Measurements from ENCODE around the gene GPR15. TPM values are rescaled to one million over a fixed set of nuclear protein-coding genes. Genes with fewer than 3 reads are reported as not detected.

Gene GPR15
- total RNA-seq, 5 donors from 2014 or later (not counting 1 experiment from before 2014, with no cell fraction given), result 5.7 to 69.9 (median 24.7) TPM

- POLR2A ChIA-PET, result interaction anchor here in 1 of 2 donors (0.6 kb wide), 1 partner anchor 64 kb away, joined by 6 read pairs; no protein-coding TSS in a partner anchor
- CTCF ChIA-PET, result interaction anchor here in 1 of 2 donors (0.7 kb wide), 1 partner anchor 96 kb away, joined by 3 read pairs; no protein-coding TSS in a partner anchor
Observed at GRCh38 chr3:98501863-98502576, 29.8 kb upstream of the GPR15 start.

GRCh38 chr3:98504539-98504938 is 27.2 kb upstream of the GPR15 start:
- ChIA-PET CTCF (no interaction called here), POLR2A (no interaction called here)
- ATAC-seq (replicated peaks in 1 of 4) (no peak), DNase-seq (no peak)
- H3K4me1 Mint-ChIP-seq, result peaks cover 0 to 15% (median 8%) of the 10 kb centered on the region in 3 donors
- Histone ChIP-seq H3K9me3 (no peaks in the 10 kb centered on the region), H3K4me3 (ENCODE audit: control insufficient read depth in 1 of 2, extremely low read depth in 1 of 2, low read length in 1 of 2) (no peak overlapping the region), H3K4me1 (ENCODE audit: control insufficient read depth in 1 of 2, extremely low read depth in 1 of 2, insufficient read depth in 2 of 2, low read length in 2 of 2) (no peaks in the 10 kb centered on the region), H3K36me3 (ENCODE audit: control insufficient read depth in 2 of 2, extremely low read depth in 1 of 2, insufficient read depth in 1 of 2, low read length in 1 of 2) (no peaks in the 10 kb centered on the region), H3K27me3 (replicated peaks in 1 of 2; ENCODE audit: control insufficient read depth in 2 of 2, extremely low read depth in 1 of 2, insufficient read depth in 2 of 2, low read length in 1 of 2) (no peaks in the 10 kb centered on the region), H3K27ac (ENCODE audit: low read length) (no peak overlapping the region)
- WGBS (ENCODE audit: insufficient coverage), result 90% methylated on average over 2 of the region's 4 CpGs
- H3K36me3 Mint-ChIP-seq, result peaks cover 40% of the 10 kb centered on the region
- H3K9me3 Mint-ChIP-seq, result no peaks in the 10 kb centered on the region
- no peaks in the 10 kb centered on the region for H3K27me3 Mint-ChIP-seq
- no peak overlapping the region for H3K27ac Mint-ChIP-seq
- no peak overlapping the region for H3K4me3 Mint-ChIP-seq

More at GRCh38 chr3:98501863-98502576, 29.8 kb upstream of the GPR15 start:
- Histone ChIP-seq H3K27me3 (replicated peaks in 1 of 2; ENCODE audit: control insufficient read depth in 2 of 2, extremely low read depth in 1 of 2, insufficient read depth in 2 of 2, low read length in 1 of 2) (no peaks in the 10 kb centered on the region), H3K4me1 (ENCODE audit: control insufficient read depth in 1 of 2, extremely low read depth in 1 of 2, insufficient read depth in 2 of 2, low read length in 2 of 2) (no peaks in the 10 kb centered on the region), H3K36me3 (ENCODE audit: control insufficient read depth in 2 of 2, extremely low read depth in 1 of 2, insufficient read depth in 1 of 2, low read length in 1 of 2) (no peaks in the 10 kb centered on the region), H3K4me3 (ENCODE audit: control insufficient read depth in 1 of 2, extremely low read depth in 1 of 2, low read length in 1 of 2) (no peak overlapping the region), H3K9me3 (no peaks in the 10 kb centered on the region), H3K27ac (ENCODE audit: low read length) (no peak overlapping the region)
- Mint-ChIP-seq H3K36me3 (peaks cover 25% of the 10 kb centered on the region), H3K4me1 (peaks cover 0 to 5% (median 5%) of the 10 kb centered on the region in 3 donors), H3K9me3 (no peaks in the 10 kb centered on the region), H3K4me3 (no peak overlapping the region), H3K27me3 (no peaks in the 10 kb centered on the region), H3K27ac (peak overlapping the region in 1 of 2 donors; percentile 7)
- WGBS (ENCODE audit: insufficient coverage), result no CpG with 5 or more reads among the region's 5 CpGs
- ATAC-seq (replicated peaks in 1 of 4), result no peak
- no peak for DNase-seq

GRCh38 chr3:98508582-98508981 is 23.2 kb upstream of the GPR15 start:
- no peaks in the 10 kb centered on the region for H3K27me3 Mint-ChIP-seq
- ChIA-PET POLR2A (interaction anchor here in 1 of 2 donors (1.4 kb wide), 1 partner anchor 14 kb away, joined by 3 read pairs; the partner anchor contains the start of gene CLDND1), CTCF (interaction anchor here (1.0 kb wide), 2 partner anchors 55 to 65 kb away, joined by 3 to 4 read pairs; no protein-coding TSS in a partner anchor)
- no peak overlapping the region for H3K4me3 Mint-ChIP-seq
- no peaks in the 10 kb centered on the region for H3K9me3 Mint-ChIP-seq
- Histone ChIP-seq H3K9me3 (no peaks in the 10 kb centered on the region), H3K4me3 (ENCODE audit: control insufficient read depth in 1 of 2, extremely low read depth in 1 of 2, low read length in 1 of 2) (no peak overlapping the region), H3K36me3 (ENCODE audit: control insufficient read depth in 2 of 2, extremely low read depth in 1 of 2, insufficient read depth in 1 of 2, low read length in 1 of 2) (peaks cover 0 to 16% of the 10 kb centered on the region in 2 donors), H3K27me3 (replicated peaks in 1 of 2; ENCODE audit: control insufficient read depth in 2 of 2, extremely low read depth in 1 of 2, insufficient read depth in 2 of 2, low read length in 1 of 2) (no peaks in the 10 kb centered on the region), H3K27ac (ENCODE audit: low read length) (no peak overlapping the region), H3K4me1 (ENCODE audit: control insufficient read depth in 1 of 2, extremely low read depth in 1 of 2, insufficient read depth in 2 of 2, low read length in 2 of 2) (no peaks in the 10 kb centered on the region)
- peak overlapping the region; percentile 13 to 53 for H3K27ac Mint-ChIP-seq
- H3K4me1 Mint-ChIP-seq, result peaks cover 0 to 31% (median 19%) of the 10 kb centered on the region in 3 donors
- peaks cover 54% of the 10 kb centered on the region for H3K36me3 Mint-ChIP-seq
- 100% methylated on average over 2 of the region's 2 CpGs for WGBS (ENCODE audit: insufficient coverage)
- ATAC-seq (replicated peaks in 1 of 4) (peak in 3 of 4 experiments; percentile 52 to 80 (median 64)), DNase-seq (no peak)

- no peak for DNase-seq
- Mint-ChIP-seq H3K36me3 (peaks cover 65% of the 10 kb centered on the region), H3K4me3 (no peak overlapping the region), H3K4me1 (peaks cover 17 to 50% (median 42%) of the 10 kb centered on the region in 3 donors), H3K27me3 (no peaks in the 10 kb centered on the region), H3K9me3 (no peaks in the 10 kb centered on the region), H3K27ac (peak overlapping the region in 1 of 2 donors; percentile 5)
- CTCF ChIA-PET, result interaction anchor here in 1 of 2 donors (0.7 kb wide), 1 partner anchor 85 kb away, joined by 3 read pairs; no protein-coding TSS in a partner anchor
- no peak overlapping the region for H3K4me3 ChIP-seq (ENCODE audit: control insufficient read depth in 1 of 2, extremely low read depth in 1 of 2, low read length in 1 of 2)
- H3K4me1 ChIP-seq (ENCODE audit: control insufficient read depth in 1 of 2, extremely low read depth in 1 of 2, insufficient read depth in 2 of 2, low read length in 2 of 2), result no peaks in the 10 kb centered on the region
- H3K36me3 ChIP-seq (ENCODE audit: control insufficient read depth in 2 of 2, extremely low read depth in 1 of 2, insufficient read depth in 1 of 2, low read length in 1 of 2), result peaks cover 4 to 37% of the 10 kb centered on the region in 2 donors
- no peaks in the 10 kb centered on the region for H3K9me3 ChIP-seq
- POLR2A ChIA-PET, result no interaction called here
- H3K27ac ChIP-seq (ENCODE audit: low read length), result no peak overlapping the region
- no peaks in the 10 kb centered on the region for H3K27me3 ChIP-seq (replicated peaks in 1 of 2; ENCODE audit: control insufficient read depth in 2 of 2, extremely low read depth in 1 of 2, insufficient read depth in 2 of 2, low read length in 1 of 2)
- WGBS (ENCODE audit: insufficient coverage), result no CpG with 5 or more reads among the region's 4 CpGs
- ATAC-seq (replicated peaks in 1 of 4), result no peak
Observed at GRCh38 chr3:98512576-98512975, 19.2 kb upstream of the GPR15 start.

- ATAC-seq (replicated peaks in 1 of 4) (peak in 1 of 4 experiments; percentile 8), DNase-seq (no peak)
- Mint-ChIP-seq H3K36me3 (peaks cover 67% of the 10 kb centered on the region), H3K4me1 (peaks cover 21 to 53% (median 45%) of the 10 kb centered on the region in 3 donors), H3K27ac (peak overlapping the region in 1 of 2 donors; percentile 29), H3K9me3 (no peaks in the 10 kb centered on the region), H3K27me3 (no peaks in the 10 kb centered on the region), H3K4me3 (no peak overlapping the region)
- Histone ChIP-seq H3K36me3 (ENCODE audit: control insufficient read depth in 2 of 2, extremely low read depth in 1 of 2, insufficient read depth in 1 of 2, low read length in 1 of 2) (peaks cover 4 to 39% of the 10 kb centered on the region in 2 donors), H3K4me1 (ENCODE audit: control insufficient read depth in 1 of 2, extremely low read depth in 1 of 2, insufficient read depth in 2 of 2, low read length in 2 of 2) (no peaks in the 10 kb centered on the region), H3K4me3 (ENCODE audit: control insufficient read depth in 1 of 2, extremely low read depth in 1 of 2, low read length in 1 of 2) (no peak overlapping the region), H3K9me3 (no peaks in the 10 kb centered on the region), H3K27ac (ENCODE audit: low read length) (no peak overlapping the region), H3K27me3 (replicated peaks in 1 of 2; ENCODE audit: control insufficient read depth in 2 of 2, extremely low read depth in 1 of 2, insufficient read depth in 2 of 2, low read length in 1 of 2) (no peaks in the 10 kb centered on the region)
- POLR2A ChIA-PET, result no interaction called here
- CTCF ChIA-PET, result no interaction called here
- 20% methylated on average over 1 of the region's 4 CpGs for WGBS (ENCODE audit: insufficient coverage)
Observed at GRCh38 chr3:98513091-98513511, 18.7 kb upstream of the GPR15 start.

- ATAC-seq (replicated peaks in 1 of 4) (no peak), DNase-seq (no peak)
- Histone ChIP-seq H3K27me3 (replicated peaks in 1 of 2; ENCODE audit: control insufficient read depth in 2 of 2, extremely low read depth in 1 of 2, insufficient read depth in 2 of 2, low read length in 1 of 2) (no peaks in the 10 kb centered on the region), H3K9me3 (no peaks in the 10 kb centered on the region), H3K4me1 (ENCODE audit: control insufficient read depth in 1 of 2, extremely low read depth in 1 of 2, insufficient read depth in 2 of 2, low read length in 2 of 2) (no peaks in the 10 kb centered on the region), H3K36me3 (ENCODE audit: control insufficient read depth in 2 of 2, extremely low read depth in 1 of 2, insufficient read depth in 1 of 2, low read length in 1 of 2) (peaks cover 4 to 45% of the 10 kb centered on the region in 2 donors), H3K4me3 (ENCODE audit: control insufficient read depth in 1 of 2, extremely low read depth in 1 of 2, low read length in 1 of 2) (no peak overlapping the region), H3K27ac (ENCODE audit: low read length) (no peak overlapping the region)
- peaks cover 27 to 53% (median 49%) of the 10 kb centered on the region in 3 donors for H3K4me1 Mint-ChIP-seq
- POLR2A ChIA-PET, result interaction anchor here in 1 of 2 donors (0.9 to 1.0 kb wide), 2 partner anchors 50 to 57 kb away, joined by 4 read pairs; no protein-coding TSS in a partner anchor
- H3K36me3 Mint-ChIP-seq, result peaks cover 67% of the 10 kb centered on the region
- WGBS (ENCODE audit: insufficient coverage), result 100% methylated on average over 1 of the region's 3 CpGs
- no peak overlapping the region for H3K4me3 Mint-ChIP-seq
- H3K27me3 Mint-ChIP-seq, result no peaks in the 10 kb centered on the region
- H3K27ac Mint-ChIP-seq, result no peak overlapping the region
- H3K9me3 Mint-ChIP-seq, result no peaks in the 10 kb centered on the region
- CTCF ChIA-PET, result no interaction called here
Observed at GRCh38 chr3:98513736-98514135, 18.0 kb upstream of the GPR15 start.
